ENCODE data around the gene FAM180A.

FAM180A gene

DNA sequence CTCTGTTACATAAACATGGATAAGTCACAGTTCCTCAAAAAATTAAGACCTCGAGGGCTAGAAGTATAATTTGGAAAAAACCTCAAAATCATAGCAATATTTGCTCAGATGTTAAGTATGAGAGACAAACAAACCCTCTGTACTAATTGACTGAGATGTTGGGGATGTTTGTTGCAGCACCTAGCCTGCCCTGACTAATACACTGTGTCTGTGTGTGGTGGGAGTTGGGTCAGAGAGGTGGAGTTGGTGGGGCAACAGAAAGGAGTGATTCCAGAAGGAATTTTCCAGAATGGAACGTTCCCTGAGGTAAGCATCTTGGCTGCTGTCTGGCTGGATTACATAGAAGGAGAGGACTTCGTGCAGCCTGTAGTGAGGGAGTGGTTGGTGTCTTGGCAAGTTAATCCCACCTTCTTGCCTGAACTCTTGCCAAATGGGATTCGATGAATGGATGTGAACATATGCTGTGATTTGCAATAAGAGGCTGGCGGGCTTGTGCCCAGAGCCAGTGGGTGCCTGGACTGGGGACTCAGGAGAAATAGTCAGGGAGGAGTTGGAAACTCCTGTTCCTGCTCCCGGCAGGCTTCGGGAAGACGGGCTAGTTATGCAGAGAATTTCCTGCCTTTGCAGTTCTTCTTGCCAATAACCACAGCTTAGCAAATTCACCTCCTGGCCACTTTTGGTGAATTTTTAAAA is 9.3 kb upstream of the FAM180A start:
- Histone ChIP-seq H3K4me1 (peaks cover 0 to 68% (median 25%) of the 10 kb centered on the region in 4 donors), H3K4me3 (peak overlapping the region; percentile 37 to 39), H3K9me3 (no peaks in the 10 kb centered on the region), H3K36me3 (no peaks in the 10 kb centered on the region), H3K27ac (peak overlapping the region; percentile 89 to 93), H3K27me3 (no peaks in the 10 kb centered on the region)
- intact Hi-C loops (cut with DNase I; ENCODE audit: low total_unique reads), result no loop called here
- peak; percentile 45 to 76 for DNase-seq
- TF ChIP-seq, protein P1, sequence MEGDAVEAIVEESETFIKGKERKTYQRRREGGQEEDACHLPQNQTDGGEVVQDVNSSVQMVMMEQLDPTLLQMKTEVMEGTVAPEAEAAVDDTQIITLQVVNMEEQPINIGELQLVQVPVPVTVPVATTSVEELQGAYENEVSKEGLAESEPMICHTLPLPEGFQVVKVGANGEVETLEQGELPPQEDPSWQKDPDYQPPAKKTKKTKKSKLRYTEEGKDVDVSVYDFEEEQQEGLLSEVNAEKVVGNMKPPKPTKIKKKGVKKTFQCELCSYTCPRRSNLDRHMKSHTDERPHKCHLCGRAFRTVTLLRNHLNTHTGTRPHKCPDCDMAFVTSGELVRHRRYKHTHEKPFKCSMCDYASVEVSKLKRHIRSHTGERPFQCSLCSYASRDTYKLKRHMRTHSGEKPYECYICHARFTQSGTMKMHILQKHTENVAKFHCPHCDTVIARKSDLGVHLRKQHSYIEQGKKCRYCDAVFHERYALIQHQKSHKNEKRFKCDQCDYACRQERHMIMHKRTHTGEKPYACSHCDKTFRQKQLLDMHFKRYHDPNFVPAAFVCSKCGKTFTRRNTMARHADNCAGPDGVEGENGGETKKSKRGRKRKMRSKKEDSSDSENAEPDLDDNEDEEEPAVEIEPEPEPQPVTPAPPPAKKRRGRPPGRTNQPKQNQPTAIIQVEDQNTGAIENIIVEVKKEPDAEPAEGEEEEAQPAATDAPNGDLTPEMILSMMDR (IDR thresholded peaks at IDR 0.05), result no peak

- Histone ChIP-seq H3K27ac (peak overlapping the region in 1 of 2 donors; percentile 6), H3K27me3 (no peaks in the 10 kb centered on the region), H3K36me3 (no peaks in the 10 kb centered on the region), H3K4me1 (peaks cover 0 to 51% (median 18%) of the 10 kb centered on the region in 4 donors), H3K9me3 (no peaks in the 10 kb centered on the region), H3K4me3 (no peak overlapping the region)
- intact Hi-C loops (cut with DNase I; ENCODE audit: low total_unique reads), result no loop called here
- DNase-seq, result no peak
- TF ChIP-seq, protein P1 (IDR thresholded peaks at IDR 0.05), result no peak
These were observed 7.6 kb upstream of the FAM180A start for GRCh38 chr7:135756191-135756590.

DNA sequence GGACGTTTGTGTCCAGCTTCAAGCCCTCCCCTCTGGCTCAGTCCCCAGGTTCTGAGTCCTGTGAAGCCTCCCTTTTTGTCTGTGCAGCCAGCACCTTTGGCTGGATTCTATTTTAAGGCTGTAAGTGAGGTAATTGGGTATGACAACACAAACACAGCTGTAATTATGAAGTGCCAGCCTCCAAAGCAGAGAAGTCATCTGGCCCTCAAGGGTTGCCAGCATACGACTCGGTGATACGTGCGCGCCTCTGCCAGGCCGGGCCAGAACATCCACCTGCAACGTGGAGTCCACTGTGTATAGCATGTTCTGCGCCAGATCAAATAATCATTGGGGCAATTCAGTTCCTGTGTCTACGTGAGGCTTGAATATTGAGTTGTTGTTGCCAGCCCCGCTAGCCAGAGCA is 6.7 kb upstream of the FAM180A start:
- Histone ChIP-seq H3K4me3 (no peak overlapping the region), H3K27me3 (no peaks in the 10 kb centered on the region), H3K9me3 (no peaks in the 10 kb centered on the region), H3K4me1 (peaks cover 0 to 46% (median 18%) of the 10 kb centered on the region in 4 donors), H3K27ac (peak overlapping the region in 1 of 2 donors; percentile 6), H3K36me3 (no peaks in the 10 kb centered on the region)
- TF ChIP-seq, protein P1 (IDR thresholded peaks at IDR 0.05), result no peak
- no peak for DNase-seq
- intact Hi-C loops (cut with DNase I; ENCODE audit: low total_unique reads), result no loop called here

- Histone ChIP-seq H3K4me1 (peaks cover 0 to 46% (median 18%) of the 10 kb centered on the region in 4 donors), H3K27ac (no peak overlapping the region), H3K27me3 (no peaks in the 10 kb centered on the region), H3K36me3 (no peaks in the 10 kb centered on the region), H3K4me3 (no peak overlapping the region), H3K9me3 (no peaks in the 10 kb centered on the region)
- TF ChIP-seq, protein P1 (IDR thresholded peaks at IDR 0.05), result no peak
- intact Hi-C loops (cut with DNase I; ENCODE audit: low total_unique reads), result no loop called here
- no peak for DNase-seq
These were observed 5.2 kb upstream of the FAM180A start for GRCh38 chr7:135753616-135754413.

DNA sequence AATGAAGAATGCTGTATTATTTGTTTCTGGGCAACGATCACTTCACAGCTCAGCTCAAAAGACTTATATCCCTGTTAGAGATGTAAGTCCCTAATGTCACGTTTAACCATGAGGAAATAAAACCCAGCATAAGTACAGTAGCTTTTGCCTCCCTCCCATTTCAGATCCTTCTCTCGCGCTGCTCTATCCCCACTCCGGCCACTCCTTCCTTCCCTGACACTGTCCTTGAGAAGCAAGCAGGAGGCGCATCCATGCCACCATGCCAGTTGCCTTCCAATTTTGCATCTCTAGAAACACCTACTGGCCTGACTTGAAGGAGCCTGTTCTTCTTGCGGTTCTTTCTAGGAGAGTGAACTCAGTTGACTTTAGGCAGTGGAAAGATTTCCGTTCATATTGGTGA is 1.2 kb downstream of the FAM180A start:
- DNase-seq, result no peak
- H3K36me3 ChIP-seq, result no peaks in the 10 kb centered on the region
- no peaks in the 10 kb centered on the region for H3K27me3 ChIP-seq
- peaks cover 0 to 71% (median 47%) of the 10 kb centered on the region in 4 donors for H3K4me1 ChIP-seq
- H3K4me3 ChIP-seq, result peak overlapping the region; percentile 47 to 50
- intact Hi-C loops (cut with DNase I; ENCODE audit: low total_unique reads), result no loop called here
- H3K27ac ChIP-seq, result peak overlapping the region; percentile 80 to 87
- H3K9me3 ChIP-seq, result no peaks in the 10 kb centered on the region
- TF ChIP-seq, protein P1 (IDR thresholded peaks at IDR 0.05), result no peak
